Measurements from ENCODE around the gene SLC51A.
"Not testable (repeated sequence)": the region's sequence is repeated elsewhere in the genome, so short reads cannot be mapped to it uniquely, and the experiment has no call there.

Gene SLC51A

DNA sequence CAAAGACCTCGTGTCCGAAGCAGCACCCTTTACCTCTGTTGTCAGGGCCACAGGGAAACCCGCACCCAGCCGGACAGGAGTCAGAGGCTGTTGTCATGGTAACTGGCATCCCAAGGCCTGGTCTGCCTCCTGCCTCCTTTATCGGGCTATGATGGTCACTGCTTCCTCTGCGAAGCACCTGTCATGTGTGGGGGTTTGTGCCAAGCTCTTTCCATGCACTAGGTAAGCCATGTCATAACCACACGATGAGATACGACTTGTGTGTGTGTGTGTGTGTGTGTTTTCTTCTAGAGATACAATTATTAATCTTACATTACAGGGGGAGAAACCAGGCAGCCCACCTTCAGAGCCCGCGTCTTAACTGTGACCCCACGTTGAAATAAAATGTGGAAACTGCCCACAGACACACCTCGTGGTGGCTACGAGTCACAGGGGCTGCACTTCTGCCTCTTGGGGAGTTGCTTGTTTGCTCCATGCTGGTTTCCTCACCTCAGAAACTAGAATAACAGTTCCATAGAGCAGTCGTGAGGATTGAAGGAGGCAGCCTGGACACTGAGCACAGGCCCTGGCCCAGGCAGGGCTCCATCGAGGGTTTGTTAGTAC, 23.1 kb upstream of the SLC51A start:
- no peak for DNase-seq (ENCODE audit: low read depth in 3 of 3, low spot score in 1 of 3)

DNA sequence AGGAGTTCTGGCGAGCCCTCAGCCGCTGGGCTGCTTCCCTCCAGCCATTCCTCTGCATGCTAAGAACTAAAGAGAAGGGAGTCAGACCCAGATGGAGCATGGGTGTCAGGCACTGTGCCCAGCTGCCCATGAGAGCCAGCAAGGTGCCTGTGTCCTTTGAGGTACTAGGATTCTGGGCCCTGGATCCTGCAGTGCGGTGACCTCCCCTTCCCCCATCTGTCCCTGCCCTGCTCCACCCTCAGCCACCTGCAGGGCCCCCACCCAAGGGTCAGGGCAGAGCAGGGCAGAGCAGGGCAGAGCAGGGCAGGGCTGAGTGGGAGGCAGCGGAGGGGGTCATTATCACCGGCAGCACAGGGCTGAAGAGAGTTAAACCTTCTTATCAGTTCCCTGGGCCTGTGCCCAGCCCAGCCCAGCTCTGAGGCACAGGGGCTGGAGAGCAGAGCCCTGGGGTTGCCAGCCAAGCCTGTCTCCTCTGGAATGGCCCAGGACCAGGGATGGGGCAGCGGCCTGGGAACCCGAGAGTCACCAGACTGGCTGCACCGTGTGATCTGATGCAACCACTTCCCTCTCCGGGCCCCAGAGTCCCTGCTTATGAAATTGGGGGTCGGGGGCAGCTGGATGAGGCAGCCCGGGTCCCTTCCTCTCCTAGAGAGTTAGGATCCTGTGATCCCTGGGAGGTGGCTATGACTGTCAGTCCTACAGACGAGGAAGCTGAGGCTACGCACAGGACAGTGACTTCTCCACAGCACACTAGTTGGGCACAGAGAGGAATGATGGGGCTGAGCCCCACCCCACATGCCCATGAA, 22.4 kb upstream of the SLC51A start:
- no peak for DNase-seq (ENCODE audit: low read depth in 3 of 3, low spot score in 1 of 3)

DNA sequence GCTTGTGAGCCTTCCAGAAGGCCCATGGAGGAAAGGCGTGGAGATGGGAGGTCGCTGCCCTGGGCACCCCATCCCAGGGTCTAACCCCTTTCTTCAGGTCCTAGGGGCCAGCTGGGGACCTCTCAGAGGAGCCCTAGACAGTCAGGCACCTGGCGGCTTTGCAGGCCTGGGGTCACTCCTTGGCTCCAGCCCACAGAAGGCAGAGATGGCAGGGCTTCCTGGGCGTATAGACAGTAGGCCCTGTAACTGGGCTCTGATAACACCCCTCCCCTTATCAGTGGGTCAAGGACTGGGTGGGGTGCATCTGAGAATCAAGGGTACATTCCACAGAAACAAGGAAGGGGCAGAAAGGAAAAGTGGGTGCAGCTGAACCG, 21.8 kb upstream of the SLC51A start:
- no peak for DNase-seq (ENCODE audit: low read depth in 3 of 3, low spot score in 1 of 3)

DNA sequence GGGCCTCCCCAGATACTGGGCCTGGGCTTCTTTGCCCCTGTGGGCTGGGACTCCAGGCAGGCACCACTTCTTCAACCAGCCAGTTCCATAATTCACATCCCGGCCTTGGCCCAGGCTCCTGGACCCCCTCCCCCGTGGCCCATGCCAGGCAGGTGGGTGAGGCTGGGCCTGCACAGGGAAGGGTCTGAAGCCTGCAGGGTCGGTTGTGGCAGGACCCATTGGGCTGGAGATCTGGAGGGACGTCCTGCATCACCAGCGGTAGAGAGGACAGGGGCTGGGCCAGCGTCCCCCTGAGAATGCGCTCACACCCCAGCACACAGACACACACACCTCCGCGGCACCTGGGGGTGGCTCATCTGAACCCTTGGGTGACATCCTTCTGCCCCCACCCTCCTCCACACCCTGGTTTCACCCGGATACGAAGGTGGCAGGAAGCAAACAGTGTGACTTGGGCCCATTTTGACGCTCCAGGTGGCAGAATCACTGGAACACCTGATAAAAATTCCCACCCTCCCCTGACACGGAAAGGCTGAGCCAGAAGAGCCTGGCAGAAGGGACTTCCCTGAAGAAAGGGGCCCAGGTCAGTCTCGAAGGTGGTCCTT, 20.6 kb upstream of the SLC51A start:
- DNase-seq (ENCODE audit: low read depth in 3 of 3, low spot score in 1 of 3), result no peak

DNA sequence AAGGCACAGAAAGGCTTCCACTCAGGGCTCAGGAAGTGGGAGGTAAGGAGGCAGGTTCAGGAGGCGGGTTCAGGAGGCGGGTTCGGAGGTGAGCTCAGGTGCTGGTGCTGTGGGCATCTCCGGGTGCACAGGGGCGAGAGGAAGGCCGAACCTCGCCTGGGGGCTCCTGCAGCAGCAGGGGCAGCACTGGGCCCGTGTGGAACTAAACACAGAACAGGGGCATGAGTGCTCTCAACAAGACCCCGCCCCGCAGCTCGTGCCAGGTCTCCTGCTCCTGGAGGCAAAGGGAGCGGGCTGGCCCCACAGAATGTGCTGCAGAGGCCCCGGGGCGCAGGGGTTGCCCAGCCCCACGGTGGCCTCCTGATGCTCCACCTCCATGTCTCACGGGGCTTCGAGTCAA, 18.8 kb upstream of the SLC51A start:
- DNase-seq (ENCODE audit: low read depth in 3 of 3, low spot score in 1 of 3), result no peak

DNA sequence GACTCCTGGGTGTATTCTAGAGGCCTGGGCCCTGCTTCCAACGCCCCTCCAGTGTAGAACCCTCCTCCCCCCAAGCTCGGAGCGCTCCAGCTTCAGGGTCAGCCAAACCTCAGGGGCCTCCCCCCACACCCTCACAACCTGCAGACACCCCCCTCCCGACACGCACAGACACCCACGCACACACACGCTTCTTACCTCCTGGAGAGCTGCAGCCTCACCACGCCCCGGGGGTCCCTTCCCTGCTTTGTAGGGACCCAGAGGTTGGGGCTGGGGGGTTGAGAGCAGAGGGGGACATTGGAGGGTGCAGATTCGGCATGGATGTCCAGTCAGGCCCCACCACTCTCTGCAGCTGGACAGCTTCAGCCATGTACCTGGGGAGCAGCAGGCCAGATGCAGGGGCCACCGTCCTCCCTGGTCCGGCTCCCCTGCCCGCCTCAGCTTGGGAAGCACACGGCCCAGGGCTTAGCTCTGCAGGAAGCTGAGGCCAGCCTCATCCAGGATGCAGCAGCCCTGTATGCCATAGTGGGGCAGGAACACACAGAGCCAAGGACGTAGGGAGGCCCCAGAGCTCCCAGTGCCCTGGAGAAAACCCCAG, 18.2 kb upstream of the SLC51A start:
- no peak for DNase-seq (ENCODE audit: low read depth in 3 of 3, low spot score in 1 of 3)

DNA sequence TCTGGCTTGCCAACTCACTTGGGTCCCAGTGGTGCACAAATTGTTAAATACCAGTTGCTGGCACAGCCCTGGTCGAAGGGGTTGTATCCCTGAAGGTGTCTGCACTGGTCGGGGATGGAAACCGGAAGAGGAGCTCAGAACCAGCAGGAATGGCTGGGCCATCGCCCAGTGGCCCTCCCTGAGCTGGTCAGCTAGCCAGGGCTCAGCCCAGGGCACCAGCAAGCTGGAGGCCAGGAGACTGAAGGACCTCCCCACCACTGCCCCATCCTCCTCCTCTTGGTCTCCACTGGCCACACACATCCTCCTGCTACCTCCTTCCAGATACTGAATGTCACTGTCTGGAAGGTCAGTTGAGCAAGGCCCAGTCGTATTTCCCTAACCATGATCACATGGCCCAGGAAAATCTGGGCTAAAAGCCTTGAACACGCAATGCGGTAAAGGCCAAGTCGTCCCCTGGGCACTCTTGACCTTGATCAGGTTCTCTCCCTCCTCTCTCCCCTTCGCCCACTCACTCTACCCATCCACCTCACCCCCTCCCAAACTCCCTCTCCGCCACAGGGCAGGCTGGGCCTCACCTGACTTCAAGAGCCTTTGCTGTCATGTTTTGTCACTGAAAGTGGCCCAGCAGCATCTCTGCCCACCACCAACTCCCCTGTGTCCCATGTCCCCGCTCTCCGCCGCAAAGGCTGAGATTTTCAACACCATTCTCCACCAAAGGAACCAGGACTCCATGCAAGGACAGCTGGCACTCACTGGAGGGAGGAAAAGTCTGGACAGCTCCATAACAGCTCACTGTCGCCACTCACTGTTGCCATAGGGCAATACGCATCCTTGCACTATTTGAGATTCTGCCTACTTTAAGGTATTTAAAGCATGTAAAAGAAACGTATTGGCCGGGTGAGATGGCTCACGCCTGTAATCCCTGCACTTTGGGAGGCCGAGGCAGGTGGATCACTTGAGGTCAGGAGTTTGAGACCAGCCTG, 17.3 kb upstream of the SLC51A start:
- DNase-seq (ENCODE audit: low read depth in 3 of 3, low spot score in 1 of 3), result no peak

DNA sequence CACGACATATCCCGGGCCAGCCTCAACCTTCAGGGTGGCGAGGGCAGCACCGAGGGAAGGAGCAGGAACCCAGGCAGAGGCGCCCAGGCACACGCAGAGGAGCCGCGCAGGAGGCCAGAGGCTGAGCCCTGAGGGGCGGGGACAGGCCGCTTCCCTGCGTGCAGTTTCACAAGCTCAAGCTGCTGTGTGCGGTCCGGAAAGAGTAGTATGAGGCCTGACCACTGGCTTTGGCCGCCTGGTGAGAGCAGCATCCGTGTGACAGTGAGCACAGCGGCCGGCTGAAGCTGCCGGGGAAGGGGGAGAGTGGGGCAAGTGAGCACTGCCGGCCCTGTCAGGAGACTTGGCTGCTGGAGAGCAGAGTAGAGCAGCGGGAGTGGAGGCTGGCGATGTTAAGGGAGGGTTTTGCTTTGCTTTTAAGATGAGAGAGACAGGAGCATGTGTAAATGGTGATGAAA, 13.8 kb upstream of the SLC51A start:
- no peak for DNase-seq (ENCODE audit: low read depth in 3 of 3, low spot score in 1 of 3)

DNA sequence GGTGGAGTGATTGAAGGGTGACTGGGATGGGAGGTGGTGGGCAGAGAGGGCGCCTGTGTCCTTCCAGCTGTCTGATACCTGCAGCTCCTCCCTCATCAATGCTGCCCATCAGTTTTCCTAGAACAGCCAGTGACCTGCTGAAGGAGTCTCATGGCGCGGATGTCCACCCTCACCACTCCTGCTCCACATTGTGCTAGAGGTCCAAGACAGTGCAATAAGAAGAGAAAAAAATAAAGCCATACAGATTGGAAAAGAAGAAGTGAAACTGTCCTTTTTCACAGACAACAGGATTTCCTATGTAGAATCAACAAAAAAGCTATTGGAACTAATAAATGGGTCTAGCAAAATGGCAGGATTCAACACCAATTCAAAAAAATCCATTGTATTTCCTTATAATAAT, 12.5 kb upstream of the SLC51A start:
- no peak for DNase-seq (ENCODE audit: low read depth in 3 of 3, low spot score in 1 of 3)

DNA sequence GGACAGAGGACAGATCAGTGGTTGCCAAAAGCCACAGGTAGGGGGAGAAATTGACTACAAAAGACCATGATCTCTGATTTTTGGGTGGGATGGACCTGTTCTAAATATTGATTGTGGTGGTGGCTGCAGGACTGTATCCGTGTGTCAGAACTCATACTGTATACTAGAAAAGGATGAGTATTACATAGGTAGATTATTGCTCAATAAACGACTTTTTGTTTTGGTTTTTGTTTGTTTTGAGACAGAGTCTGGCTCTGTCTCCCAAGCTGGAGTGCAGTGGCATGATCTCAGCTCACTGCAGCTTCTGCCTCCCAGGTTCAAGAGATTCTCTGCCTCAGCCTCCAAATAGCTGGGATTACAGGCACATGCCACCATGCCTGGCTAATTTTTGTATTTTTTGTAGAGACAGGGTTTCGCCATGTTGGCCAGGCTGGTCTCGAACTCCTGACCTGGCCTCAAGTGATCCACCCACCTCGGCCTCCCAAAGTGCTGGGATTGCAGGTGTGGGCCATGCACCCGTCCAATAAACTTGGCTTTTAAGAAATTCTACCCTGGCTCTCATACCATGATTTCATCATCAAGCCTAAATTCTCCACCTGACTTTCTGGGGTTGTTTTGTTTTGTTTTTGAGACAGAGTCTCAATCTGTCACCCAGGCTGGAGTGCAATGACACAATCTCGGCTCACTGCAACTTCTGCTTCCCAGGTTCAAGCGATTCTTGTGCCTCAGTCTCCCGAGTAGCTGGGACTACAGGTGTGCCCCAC, 10.7 kb upstream of the SLC51A start:
- DNase-seq (ENCODE audit: low read depth in 3 of 3, low spot score in 1 of 3), result not testable (repeated sequence)

DNA sequence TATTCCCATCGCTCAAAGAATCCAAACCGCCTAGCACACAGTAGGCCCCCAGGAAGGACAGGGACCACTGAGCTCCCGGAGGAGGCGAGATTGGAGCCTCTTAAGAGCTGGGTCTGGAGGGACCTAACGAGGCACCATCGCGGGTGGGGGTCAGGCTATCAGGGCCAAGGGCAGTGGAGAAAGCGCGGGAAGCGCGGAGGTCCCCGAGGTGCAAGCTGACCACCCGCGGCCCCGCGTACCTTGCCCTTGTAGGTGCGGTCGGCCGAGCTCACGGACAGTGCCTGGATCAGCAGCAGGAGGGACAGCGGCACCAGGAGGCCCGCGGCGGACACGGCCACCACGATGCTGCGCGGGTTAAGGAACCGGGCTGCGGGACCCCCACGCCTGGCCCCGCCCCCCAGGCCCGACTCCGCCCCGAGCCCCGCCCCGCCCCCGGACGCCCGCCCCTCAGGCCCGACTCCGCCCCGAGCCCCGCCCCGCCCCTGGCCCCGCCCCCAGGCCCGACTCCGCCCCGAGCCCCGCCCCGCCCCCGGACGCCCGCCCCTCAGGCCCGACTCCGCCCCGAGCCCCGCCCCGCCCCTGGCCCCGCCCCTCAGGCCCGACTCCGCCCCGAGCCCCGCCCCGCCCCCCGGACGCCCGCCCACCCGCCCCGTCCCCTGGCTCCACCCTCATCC, 9.0 kb upstream of the SLC51A start:
- DNase-seq (ENCODE audit: low read depth in 3 of 3, low spot score in 1 of 3), result peak in 1 of 3 donors; percentile 48

DNA sequence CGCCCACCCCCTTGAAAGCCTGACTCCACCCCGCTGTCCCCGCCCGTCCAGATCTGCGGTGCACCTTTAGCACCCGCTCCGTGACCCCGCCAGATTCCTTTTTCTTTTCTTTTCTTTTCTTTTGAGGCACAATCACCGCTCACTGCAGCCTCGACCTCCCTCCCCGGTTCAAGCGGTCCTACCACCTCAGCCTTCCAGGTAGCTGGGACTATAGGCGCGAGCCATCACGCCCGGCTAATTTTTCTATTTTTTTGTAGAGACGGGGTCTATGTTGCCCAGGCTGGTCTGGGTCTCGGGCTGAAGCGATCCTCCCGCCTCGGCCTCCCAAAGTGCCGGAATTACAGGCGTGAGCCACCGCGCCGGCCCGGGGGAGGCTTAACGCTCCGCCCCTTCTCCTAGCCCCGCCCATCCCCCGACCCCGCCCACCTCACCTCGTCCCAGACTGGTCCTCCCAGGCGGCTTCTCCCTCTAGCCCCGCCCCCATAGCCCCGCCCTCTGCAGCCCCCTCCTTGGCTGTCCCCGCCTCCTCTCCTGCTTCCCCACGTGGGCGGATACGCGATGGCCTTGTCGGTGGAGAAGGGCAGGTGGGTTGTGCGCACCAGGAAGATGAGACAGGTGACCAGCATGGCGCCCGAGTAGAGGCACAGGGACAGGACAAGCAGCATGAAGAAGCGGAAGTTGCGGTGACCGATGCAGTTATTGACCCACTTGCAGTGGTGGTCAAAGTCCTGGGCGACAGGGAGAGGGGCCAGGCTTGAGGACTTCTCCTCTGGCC, 8.3 kb upstream of the SLC51A start:
- peak in 2 of 3 donors; percentile 24 to 43 for DNase-seq (ENCODE audit: low read depth in 3 of 3, low spot score in 1 of 3)

DNA sequence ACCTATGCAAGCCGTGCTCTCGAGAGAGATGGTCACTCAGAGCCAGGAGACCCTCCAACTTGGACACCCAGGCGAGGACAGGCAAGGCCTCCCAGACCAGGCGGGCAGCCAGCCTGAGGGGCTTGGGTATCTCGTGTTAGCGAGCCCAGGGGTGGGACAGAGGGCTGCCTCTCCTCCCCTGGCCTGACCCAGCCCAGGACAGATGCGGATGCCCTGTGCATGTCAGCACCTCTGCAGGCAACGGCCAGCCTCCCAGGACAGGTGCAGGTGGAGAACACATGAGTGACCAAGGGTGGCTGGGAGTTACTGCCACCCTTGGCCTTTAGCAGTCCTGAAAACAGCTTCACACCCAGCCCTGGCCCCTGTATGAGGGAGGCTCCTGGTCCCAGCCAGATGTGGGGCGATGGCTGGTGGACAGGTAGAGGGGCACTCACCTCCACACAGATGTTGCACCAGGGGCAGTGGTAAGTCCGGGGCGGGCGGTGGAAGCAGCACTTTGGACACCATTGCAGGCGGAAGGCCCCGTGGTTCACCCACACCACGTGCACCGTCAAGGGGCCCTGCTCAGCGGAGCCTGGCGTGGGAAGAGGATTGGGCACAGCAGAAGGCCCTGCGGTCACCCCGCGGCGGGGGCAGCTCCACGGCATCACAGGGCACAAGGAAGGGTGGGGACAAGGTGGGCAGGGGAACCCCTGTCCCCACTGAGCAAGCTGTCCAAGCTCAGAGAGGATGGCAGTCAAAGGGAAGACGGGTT, 7.2 kb upstream of the SLC51A start:
- no peak for DNase-seq (ENCODE audit: low read depth in 3 of 3, low spot score in 1 of 3)

DNA sequence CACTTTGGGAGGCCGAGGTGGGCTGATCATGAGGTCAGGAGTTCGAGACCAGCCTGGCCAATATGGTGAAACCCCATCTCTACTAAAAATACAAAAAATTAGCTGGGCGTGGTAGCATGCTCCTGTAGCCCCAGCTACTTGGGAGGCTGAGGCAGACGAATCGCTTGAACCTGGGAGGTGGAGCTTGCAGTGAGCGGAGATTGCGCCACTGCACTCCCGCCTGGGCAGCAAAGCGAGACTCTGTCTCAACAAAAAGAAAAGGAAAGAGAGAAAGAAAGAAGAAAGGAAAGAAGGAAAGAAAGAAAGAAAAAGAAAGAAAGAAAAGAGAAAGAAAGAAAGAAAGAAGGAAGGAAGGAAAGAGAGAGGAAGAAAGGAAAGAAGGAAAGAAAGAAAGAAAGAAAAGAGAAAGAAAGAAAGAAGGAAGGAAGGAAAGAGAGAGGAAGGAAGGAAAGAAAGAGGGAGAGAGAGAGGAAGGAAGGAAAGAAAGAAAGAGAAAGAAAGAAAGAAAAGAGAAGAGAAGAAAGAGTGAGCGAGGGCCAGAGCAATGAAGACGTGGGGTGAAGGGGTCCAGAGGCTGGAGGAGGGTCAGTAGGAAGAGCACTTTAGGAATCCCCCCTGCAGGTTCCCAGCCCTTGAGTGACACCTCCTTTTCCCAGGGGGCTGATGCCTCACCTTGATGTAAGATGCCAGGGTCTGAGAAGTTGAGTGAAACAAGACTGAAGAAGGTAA, 6.2 kb upstream of the SLC51A start:
- DNase-seq (ENCODE audit: low read depth in 3 of 3, low spot score in 1 of 3), result not testable (repeated sequence)

DNA sequence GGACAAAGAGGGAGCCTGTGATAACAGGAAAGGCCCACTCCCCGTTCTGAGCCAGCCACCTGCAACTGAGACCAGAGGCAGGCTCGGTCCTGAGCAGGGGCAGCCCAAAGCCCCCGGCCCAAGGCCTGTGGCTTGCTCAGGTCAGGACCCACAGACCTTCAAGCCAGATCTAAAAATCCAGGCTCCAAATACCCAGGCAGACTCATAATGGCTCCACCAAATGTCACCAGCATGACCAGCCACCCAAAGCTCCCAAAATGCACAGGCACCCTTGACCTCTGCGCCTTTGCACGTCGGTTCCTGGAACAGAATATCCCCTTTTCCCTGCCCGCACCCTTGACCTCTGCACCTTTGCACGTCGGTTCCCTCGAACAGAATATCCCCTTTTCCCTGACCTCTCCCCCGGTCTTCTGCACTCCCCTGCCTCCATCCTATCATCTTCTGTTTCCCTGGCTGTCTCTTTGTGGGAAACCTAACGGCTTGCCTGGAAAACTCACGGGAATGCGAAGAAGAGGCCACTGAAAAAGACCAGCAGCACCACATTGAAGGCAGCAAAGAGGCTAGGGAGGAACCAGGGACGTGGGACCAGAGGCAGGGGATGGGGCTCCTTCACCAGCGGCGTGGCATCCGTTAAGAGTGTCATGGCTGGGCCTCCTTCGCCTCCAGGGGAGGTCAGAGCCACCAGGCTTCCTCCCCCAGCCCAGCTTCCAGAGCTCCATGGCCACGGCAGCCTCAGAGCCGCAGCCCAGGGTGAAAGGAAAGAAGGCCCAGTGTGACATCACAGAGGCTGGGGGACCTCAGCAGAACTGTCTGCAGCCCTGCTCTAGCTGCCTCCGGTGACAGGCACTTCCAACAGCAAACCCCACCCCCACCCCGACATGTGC, 5.4 kb upstream of the SLC51A start, which contains the start of gene ZDHHC19:
Gene ZDHHC19 (minus strand): TSS at position 728 of the 884 bp plus-strand sequence. CDS start 85 bp downstream, at position 643.
- DNase-seq (ENCODE audit: low read depth in 3 of 3, low spot score in 1 of 3), result no peak

DNA sequence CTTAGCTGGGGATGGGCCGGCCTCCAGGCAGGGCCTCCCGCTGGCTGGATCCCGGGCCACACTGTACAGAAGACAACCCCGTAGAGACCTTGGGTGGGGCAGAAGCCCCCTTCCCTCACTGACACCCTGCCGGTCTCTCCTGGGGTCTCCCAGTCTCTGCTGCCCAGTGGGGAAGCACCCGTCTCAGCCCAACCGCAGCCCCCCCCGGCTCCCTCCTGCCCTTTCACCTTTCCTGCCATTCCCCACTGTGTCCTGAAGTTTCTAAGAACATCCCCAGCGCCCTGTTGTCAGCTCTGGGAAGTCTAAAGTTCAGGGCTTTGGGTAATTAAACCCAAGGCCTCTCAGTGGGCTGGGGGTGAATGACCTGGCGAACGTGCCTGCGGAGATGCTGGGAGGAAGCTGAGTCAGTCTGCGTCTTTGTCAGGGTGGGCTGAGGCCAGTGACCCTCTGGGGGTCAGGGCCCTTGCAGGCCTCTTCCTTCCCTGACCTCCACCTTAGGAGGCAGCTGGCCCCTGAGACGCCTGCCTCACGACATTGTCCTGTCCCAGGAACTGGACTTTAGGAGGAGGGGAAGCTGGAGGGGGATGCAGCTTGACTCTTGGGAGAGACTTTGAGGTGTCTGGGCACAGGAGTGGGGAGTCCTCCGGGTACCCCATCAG, 1.4 kb upstream of the SLC51A start:
- no peak for DNase-seq (ENCODE audit: low read depth in 3 of 3, low spot score in 1 of 3)
